GM19193 (cell line): ENCODE measurements around the gene METAP1D.

Experiments
- POLR2A ChIP-seq: IDR thresholded peaks from 4 replicates; pipeline ENCODE4 v1.6.1; 2011; ENCODE audit not compliant: insufficient read depth, insufficient read length; ENCODE audit errors: extremely low read depth

Gene METAP1D

GRCh38 chr2:171985076-171985475 is 14.7 kb upstream of the METAP1D start:
- no peak for TF ChIP-seq POLR2A

- no peak for TF ChIP-seq POLR2A
Observed at GRCh38 chr2:171986778-171987177, 13.0 kb upstream of the METAP1D start.

- no peak for TF ChIP-seq POLR2A
Observed at GRCh38 chr2:171991027-171991426, 8.7 kb upstream of the METAP1D start.

- TF ChIP-seq POLR2A: no peak
Observed at GRCh38 chr2:171995586-171995985, 4.2 kb upstream of the METAP1D start.

- no peak for TF ChIP-seq POLR2A
Observed at GRCh38 chr2:171996021-171996420, 3.7 kb upstream of the METAP1D start.

- TF ChIP-seq POLR2A: no peak
Observed at GRCh38 chr2:171999161-171999560, 592 bp upstream of the METAP1D start.

- no peak for TF ChIP-seq POLR2A
Observed at GRCh38 chr2:172000696-172001361, 1.1 kb downstream of the METAP1D start.

- TF ChIP-seq POLR2A: no peak
Observed at GRCh38 chr2:172007372-172007771, 7.6 kb downstream of the METAP1D start.

- no peak for TF ChIP-seq POLR2A
Observed at GRCh38 chr2:172009823-172010222, 10.1 kb downstream of the METAP1D start.

GRCh38 chr2:172011812-172012575 is 12.2 kb downstream of the METAP1D start:
- TF ChIP-seq POLR2A: no peak

GRCh38 chr2:172012677-172013391 is 13.1 kb downstream of the METAP1D start:
- TF ChIP-seq POLR2A: no peak

GRCh38 chr2:172013396-172013795 is 13.6 kb downstream of the METAP1D start:
- TF ChIP-seq POLR2A: no peak

GRCh38 chr2:172021074-172021931 is 21.6 kb downstream of the METAP1D start:
- no peak for TF ChIP-seq POLR2A

- no peak for TF ChIP-seq POLR2A
Observed at GRCh38 chr2:172021955-172022354, 22.2 kb downstream of the METAP1D start.

- no peak for TF ChIP-seq POLR2A
Observed at GRCh38 chr2:172031536-172031935, 31.8 kb downstream of the METAP1D start.
